ENCODE data around the gene ADSS2.

ADSS2 gene

DNA sequence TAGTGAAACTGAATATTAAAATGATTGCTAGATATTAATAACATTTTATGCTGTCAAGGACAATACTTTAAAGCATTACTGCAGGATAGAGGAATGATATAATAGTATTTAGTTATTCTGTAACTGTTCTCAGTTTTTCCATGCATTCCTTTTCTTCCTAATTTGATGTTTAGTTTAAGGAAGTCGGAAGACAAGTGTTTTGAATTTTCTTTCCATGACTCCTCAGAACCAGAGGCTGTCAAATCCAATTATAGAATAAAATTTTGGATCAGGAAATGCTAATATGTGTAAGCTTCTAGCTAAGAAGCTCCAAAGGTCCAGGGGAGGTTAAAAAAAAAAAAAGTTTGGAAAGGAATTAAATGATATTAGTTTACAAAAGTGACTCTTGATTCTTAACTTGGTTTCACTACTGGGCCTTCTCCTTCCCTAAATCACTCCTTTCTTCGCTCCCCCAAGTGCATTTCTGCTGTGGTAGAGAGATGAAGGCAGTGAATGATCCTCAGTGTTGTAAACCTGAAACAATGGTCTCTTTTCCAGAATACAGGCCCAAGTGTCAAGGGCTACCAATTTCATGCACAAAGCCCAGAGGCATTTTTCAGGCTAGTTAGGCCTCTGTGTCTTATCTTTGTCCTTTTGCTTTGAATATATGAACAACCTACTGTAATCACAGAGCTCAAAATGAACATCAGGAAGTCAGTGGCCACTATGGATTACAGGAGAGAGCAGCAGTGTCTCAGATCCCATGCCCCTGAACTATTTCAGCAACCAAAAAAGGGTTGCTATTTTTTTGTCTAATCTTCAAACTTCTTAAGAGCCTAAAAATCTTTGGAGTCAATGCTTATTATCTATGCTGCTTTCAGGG, 6.2 kb downstream of the ADSS2 start:
- DNase-seq (ENCODE audit: low read depth in 2 of 2): no peak

GRCh38 chr1:244444854-244445253, 6.9 kb downstream of the ADSS2 start:
- DNase-seq (ENCODE audit: low read depth in 2 of 2): no peak

GRCh38 chr1:244442850-244443249, 8.9 kb downstream of the ADSS2 start:
- no peak for DNase-seq (ENCODE audit: low read depth in 2 of 2)

- no peak for DNase-seq (ENCODE audit: low read depth in 2 of 2)
These were observed 12.2 kb downstream of the ADSS2 start for GRCh38 chr1:244439391-244440032.

DNA sequence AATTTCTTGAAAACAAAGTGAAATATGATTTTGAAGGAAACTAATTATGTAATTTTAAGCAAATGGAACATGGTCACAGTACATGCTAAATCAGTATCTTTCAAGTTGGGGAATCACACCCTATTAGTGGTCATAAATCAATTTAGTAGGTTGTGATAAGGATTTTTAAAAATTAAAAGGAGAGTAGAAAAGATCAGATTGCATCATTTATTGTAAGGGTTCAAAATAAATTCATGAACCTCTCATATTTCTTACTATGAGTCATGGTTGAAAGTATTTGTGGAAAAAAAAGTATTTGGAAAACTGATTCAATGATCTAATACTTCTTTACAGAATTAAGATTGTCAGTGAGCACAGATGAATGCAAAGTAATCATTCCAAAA, 14.6 kb downstream of the ADSS2 start:
- DNase-seq (ENCODE audit: low read depth in 2 of 2): no peak

DNA sequence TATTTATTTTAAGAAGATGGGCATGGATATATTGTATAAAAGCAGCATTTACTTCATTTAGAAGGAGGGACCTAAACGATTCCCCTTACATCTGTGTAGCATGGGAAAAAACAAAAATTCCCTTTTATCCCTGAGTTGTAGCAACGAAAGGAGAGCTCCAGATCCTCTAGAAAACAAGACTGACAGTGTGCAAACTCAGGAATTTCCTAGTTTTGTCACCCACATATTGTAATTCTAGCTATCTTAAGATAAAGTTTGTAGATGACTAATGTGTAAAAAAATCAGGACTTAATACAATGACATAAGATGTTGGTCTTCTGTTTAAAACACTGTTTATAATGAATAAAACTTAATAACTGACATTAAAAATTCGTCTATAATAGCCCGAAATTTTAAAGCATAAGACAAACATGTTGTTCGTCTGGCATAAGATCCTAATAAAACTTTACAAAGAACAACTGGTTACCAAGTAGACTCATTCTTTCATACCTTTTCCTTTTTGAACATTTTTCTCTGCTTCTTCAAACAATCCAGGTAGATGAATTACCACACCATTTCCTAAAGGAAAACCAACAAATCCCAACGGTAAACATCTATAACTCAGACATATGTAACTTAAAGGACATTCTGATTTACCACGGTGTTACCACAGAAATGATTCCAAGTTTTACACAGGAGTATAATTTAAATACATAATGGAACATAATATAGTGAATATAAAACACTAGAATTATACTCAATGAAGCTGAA, 15.2 kb downstream of the ADSS2 start:
- DNase-seq (ENCODE audit: low read depth in 2 of 2): no peak

GRCh38 chr1:244435562-244436205, 16.0 kb downstream of the ADSS2 start:
- no peak for DNase-seq (ENCODE audit: low read depth in 2 of 2)

DNA sequence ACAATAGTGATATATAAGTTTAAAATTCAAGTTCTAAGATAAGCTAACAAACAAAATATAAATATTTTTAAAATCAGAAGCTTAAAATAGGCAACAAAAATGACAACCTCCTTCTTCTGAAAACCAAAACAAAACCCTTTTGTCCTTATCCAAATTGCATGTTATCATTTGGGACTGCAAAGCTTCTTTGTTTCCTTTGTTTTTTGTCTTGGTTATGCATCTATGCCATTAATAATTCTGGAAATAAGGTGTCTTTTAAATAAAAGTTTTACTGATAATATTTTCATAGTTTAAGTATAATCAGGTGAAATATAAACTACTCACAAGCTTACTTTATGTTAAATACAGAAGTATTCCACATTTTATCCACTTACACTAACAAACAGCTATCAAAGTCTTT, 20.5 kb downstream of the ADSS2 start:
- DNase-seq (ENCODE audit: low read depth in 2 of 2): no peak

DNA sequence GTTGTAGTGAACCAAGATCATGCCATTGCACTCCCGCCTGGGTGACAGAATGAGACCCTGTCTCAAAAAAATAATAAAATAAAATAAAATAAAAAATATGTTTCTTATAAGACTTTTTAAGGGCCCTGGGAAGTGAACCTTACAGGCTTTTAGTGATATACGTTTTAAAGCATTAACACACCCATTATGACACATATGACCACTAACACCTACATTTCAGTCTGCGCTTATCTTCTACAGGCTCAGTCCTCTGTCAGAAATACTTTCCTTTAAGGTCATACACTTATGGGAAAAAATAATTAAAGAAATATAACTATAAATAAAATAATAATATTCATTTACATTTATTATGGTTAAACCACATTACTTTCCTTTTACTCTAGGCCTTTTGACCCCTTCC, 21.9 kb downstream of the ADSS2 start:
- DNase-seq (ENCODE audit: low read depth in 2 of 2): no peak

DNA sequence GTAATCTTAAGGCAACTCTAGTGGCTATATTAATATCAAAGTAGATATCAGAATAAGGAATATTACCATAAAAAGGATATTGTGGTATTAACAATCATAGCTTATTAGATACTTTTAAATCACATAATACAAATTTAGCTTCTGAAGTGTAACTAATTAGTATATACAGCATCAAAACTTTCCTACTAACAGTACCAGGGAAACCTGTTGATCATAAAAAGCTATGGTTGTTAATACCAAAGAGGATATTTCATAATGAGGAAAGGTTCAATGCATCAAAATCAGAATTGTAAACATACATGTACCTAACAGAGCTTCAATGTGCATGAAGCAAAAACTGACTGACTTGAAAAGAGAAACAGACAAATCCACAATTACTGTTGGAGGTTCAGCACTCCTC, 24.1 kb downstream of the ADSS2 start:
- no peak for DNase-seq (ENCODE audit: low read depth in 2 of 2)

DNA sequence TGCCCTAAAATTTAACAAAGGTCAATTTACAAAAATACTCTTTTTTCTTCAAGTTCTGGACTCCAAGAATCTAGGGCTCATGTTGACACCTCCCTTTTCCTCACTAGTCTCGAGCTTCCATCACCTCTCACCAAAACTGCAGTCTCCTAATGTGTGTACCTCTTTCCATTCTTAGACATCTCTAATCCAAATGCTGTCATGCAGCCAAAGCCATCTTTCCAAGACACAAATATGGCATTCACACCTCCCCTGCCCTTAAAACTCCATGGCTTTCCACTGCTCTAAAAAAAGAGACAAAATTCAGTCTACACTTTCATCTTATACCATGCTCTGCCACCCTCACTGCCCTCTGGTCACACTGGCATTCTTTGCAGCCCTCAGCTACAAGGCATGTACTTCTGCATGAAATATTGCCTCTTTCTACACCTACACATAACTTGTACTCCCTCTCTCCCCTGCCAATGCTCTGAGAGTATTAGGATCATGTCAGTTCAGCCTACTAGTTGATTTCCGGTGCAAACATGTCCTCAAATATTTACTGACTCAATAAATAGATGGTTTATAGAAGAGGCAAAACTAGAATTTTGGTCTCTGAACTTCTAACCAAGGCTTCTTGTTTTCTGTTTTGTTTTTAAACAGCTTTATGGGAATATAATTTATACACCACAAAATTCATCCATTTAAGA, 26.9 kb downstream of the ADSS2 start:
- DNase-seq (ENCODE audit: low read depth in 2 of 2): no peak

GRCh38 chr1:244422174-244422573, 29.5 kb downstream of the ADSS2 start:
- DNase-seq (ENCODE audit: low read depth in 2 of 2): no peak

GRCh38 chr1:244419024-244419423, 32.7 kb downstream of the ADSS2 start:
- no peak for DNase-seq (ENCODE audit: low read depth in 2 of 2)

- no peak for DNase-seq (ENCODE audit: low read depth in 2 of 2)
These were observed 37.2 kb downstream of the ADSS2 start for GRCh38 chr1:244414543-244414942.

- no peak for DNase-seq (ENCODE audit: low read depth in 2 of 2)
These were observed 38.0 kb downstream of the ADSS2 start for GRCh38 chr1:244413736-244414135.

- DNase-seq (ENCODE audit: low read depth in 2 of 2): no peak
These were observed 39.5 kb downstream of the ADSS2 start for GRCh38 chr1:244412176-244412575.

- DNase-seq (ENCODE audit: low read depth in 2 of 2): no peak
These were observed 42.0 kb downstream of the ADSS2 start for GRCh38 chr1:244409701-244410100.

- DNase-seq (ENCODE audit: low read depth in 2 of 2): no peak
These were observed 45.4 kb downstream of the ADSS2 start for GRCh38 chr1:244406337-244406736.

GRCh38 chr1:244405856-244406255, 45.9 kb downstream of the ADSS2 start:
- DNase-seq (ENCODE audit: low read depth in 2 of 2): no peak

GRCh38 chr1:244403431-244403830, 48.3 kb downstream of the ADSS2 start:
- no peak for DNase-seq (ENCODE audit: low read depth in 2 of 2)

DNA sequence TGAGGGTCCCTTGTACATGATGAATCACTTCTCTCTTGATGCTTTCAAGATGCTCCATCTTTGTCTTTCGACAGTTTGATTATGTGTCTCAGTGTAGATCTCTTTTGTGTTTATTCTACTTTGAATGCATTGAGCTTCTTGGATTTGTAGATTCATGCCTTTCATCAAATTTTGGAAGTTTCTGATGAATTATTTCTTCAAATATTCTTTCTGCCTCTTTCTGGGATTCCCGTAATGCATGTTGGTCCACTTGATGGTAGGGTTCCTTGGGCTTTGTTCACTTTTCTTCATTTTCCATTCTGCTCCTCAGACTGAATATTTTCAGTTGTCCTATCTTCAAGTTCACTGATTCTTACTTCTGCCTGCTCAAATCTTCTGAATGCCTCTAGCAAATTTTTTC, 50.7 kb downstream of the ADSS2 start:
- no peak for DNase-seq (ENCODE audit: low read depth in 2 of 2)

DNA sequence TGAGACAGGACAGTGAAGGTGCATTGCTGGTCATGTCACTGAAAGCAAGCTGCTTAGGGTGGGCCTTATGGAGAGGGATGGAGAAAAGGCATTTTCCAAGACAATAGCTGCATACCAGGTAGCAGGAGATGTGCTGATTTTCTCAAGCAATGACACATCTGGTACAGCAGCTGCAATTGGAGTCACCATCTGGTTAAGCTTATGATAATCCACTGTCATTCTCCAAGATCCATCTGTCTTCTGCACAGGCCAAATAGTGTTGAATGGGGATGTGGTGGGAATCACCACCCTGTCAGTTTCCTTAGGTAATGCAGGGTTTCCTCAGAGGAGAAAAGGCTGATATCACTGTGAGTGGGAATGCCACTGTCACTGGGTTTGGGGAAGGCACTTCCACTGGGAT, 54.6 kb downstream of the ADSS2 start:
- DNase-seq (ENCODE audit: low read depth in 2 of 2): no peak
